GM06990 (cell line): ENCODE measurements around the gene VAMP8.
A peak's percentile ranks its signal among the peaks of the same experiment; 100 is the strongest.

Experiments
- DNase-seq: peaks from one replicate; pipeline ENCODE4 v3.0.0-alpha.2; 2011; ENCODE audit not compliant: insufficient read length; ENCODE audit errors: extremely low read depth
- H3K27me3 ChIP-seq: replicated peaks from 2 replicates; pipeline ENCODE4 v1.6.0; 2011; ENCODE audit warnings: low read length; ENCODE audit not compliant: control insufficient read depth, insufficient read depth
- H3K36me3 ChIP-seq: 2 replicates; pipeline ENCODE4 v1.5.1; 2011; ENCODE audit warnings: low read length; ENCODE audit not compliant: control insufficient read depth, insufficient read depth
- H3K4me3 ChIP-seq: replicated peaks from 2 replicates; pipeline ENCODE4 v1.5.1; 2011; ENCODE audit warnings: low read depth, mild to moderate bottlenecking, control low read depth, low read length
- TF ChIP-seq, protein P1 (sequence below): IDR thresholded peaks from 2 replicates; pipeline ENCODE4 v1.5.1; 2011; ENCODE audit warnings: low read length, control low read depth, mild to moderate bottlenecking, inconsistent platforms; ENCODE audit not compliant: insufficient read depth, poor library complexity, severe bottlenecking

The VAMP8 gene

DNA sequence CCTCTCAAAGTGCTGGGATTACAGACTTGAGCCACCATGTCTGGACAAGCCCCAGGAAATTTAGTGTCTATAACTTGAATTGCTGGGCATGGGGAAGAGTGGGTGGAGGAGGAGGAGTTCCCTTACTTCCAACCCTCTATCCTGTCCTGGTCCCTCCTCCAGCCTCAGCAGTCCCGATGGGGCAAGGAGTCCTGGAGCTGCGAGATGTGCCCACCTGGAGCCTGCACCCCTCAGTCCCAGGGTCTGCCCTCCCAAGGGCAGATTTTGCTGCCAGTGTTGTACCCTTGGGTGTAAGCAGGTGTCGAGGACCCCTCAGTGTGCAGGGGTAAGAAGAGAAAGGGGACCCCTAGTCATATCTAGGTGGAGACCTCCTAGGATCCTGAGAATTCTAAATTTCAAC lies 2.8 kb downstream of the VAMP8 start:
- Histone ChIP-seq H3K4me3 (no peak overlapping the region), H3K36me3 (peaks cover 6% of the 10 kb centered on the region), H3K27me3 (no peaks in the 10 kb centered on the region)
- TF ChIP-seq, protein P1, sequence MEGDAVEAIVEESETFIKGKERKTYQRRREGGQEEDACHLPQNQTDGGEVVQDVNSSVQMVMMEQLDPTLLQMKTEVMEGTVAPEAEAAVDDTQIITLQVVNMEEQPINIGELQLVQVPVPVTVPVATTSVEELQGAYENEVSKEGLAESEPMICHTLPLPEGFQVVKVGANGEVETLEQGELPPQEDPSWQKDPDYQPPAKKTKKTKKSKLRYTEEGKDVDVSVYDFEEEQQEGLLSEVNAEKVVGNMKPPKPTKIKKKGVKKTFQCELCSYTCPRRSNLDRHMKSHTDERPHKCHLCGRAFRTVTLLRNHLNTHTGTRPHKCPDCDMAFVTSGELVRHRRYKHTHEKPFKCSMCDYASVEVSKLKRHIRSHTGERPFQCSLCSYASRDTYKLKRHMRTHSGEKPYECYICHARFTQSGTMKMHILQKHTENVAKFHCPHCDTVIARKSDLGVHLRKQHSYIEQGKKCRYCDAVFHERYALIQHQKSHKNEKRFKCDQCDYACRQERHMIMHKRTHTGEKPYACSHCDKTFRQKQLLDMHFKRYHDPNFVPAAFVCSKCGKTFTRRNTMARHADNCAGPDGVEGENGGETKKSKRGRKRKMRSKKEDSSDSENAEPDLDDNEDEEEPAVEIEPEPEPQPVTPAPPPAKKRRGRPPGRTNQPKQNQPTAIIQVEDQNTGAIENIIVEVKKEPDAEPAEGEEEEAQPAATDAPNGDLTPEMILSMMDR = no peak
- DNase-seq = no peak

DNA sequence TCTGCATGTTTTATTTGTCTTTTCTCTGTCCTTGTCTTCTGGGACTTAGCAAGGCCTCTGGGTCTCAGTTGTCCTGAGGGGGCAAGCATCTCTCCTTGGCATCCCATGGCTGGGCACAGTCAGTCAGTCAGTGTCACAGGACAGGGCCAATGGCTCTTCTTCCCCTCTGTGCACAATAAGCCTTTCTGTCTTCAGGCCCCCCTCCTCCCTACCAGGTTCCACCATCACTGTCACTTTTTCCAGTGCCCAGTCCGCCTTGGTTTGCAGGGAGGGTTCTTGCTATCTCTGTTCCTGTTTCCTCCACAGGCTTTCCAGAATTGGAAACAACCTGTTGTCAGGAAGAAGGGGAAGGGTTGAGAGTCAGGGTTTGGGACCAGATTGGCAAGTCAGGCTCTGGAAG lies 5.1 kb downstream of the VAMP8 start:
- no peak for DNase-seq
- peaks cover 6% of the 10 kb centered on the region for H3K36me3 ChIP-seq
- TF ChIP-seq, protein P1 = no peak
- H3K4me3 ChIP-seq = no peak overlapping the region
- no peaks in the 10 kb centered on the region for H3K27me3 ChIP-seq

GRCh38 chr2:85583667-85584353 lies 6.4 kb downstream of the VAMP8 start:
- DNase-seq = no peak
- Histone ChIP-seq H3K27me3 (no peaks in the 10 kb centered on the region), H3K4me3 (peak overlapping the region; percentile 69), H3K36me3 (peaks cover 6% of the 10 kb centered on the region)
- TF ChIP-seq, protein P1 = no peak

DNA sequence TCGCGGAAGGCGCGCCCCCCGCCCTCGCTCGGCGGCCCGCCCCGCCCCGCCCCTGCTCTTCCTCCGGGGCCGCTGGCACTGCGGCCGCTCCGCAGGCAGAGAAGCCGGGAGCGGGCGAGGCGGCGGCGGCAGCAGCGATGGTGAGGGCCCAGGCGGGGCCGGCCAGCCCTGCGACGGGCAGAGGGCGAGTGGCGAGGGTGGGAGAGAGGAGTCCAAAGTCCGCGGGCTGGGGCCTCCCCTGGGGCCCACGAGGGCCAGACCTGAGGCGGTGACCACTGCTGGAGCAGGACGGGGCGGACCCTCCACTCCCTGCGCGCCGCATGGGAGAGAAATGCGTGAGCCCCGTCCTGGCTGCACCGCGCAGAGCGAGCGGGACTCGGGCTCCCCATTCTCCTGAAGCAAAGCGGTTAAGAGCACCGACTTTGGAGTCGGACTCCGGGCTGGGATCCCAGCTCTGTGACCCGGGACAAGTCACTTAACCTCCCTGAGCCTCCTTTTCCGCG lies 7.0 kb downstream of the VAMP8 start, which contains the start of gene VAMP5:
Gene VAMP5 (plus strand): TSS at position 78 of the 503 bp plus-strand sequence. CDS start 60 bp downstream, at position 138.
- Histone ChIP-seq H3K4me3 (peak within 1 kb of the TSS; percentile 69), H3K36me3 (peaks cover 6% of the 10 kb centered on the region), H3K27me3 (no peaks in the 10 kb centered on the region)
- TF ChIP-seq, protein P1 = no peak
- peak; percentile 64 for DNase-seq

- Histone ChIP-seq H3K4me3 (peak overlapping the region; percentile 69), H3K36me3 (peaks cover 6% of the 10 kb centered on the region), H3K27me3 (no peaks in the 10 kb centered on the region)
- no peak for DNase-seq
- TF ChIP-seq, protein P1 = no peak
Measured at GRCh38 chr2:85584857-85585780, 7.7 kb downstream of the VAMP8 start.
